ENCODE data around the gene RALY. TPM values are rescaled to one million over a fixed set of nuclear protein-coding genes. Genes with fewer than 3 reads are reported as not detected.

The RALY gene
- total RNA-seq (100 to 1,000 TPM in 7 of 9 donors, 10 to 100 TPM in 2; 99.2 to 148 (median 106) TPM), polyA plus RNA-seq (100 to 1,000 TPM; 130 to 210 TPM)
- long read RNA-seq, donor 1, full-length matches to known transcripts: 168 of 197 reads
- long read RNA-seq, donor 1, partial matches to known transcripts: 16 of 197 reads
- long read RNA-seq, donor 1, other reads (novel, unspliced or antisense): 13 of 197 reads
- long read RNA-seq, donor 2, full-length matches to known transcripts: 172 of 207 reads
- long read RNA-seq, donor 2, partial matches to known transcripts: 20 of 207 reads
- long read RNA-seq, donor 2, other reads (novel, unspliced or antisense): 15 of 207 reads
- long read RNA-seq, donor 3, full-length matches to known transcripts: 191 of 225 reads
- long read RNA-seq, donor 3, partial matches to known transcripts: 13 of 225 reads
- long read RNA-seq, donor 3, other reads (novel, unspliced or antisense): 21 of 225 reads

DNA sequence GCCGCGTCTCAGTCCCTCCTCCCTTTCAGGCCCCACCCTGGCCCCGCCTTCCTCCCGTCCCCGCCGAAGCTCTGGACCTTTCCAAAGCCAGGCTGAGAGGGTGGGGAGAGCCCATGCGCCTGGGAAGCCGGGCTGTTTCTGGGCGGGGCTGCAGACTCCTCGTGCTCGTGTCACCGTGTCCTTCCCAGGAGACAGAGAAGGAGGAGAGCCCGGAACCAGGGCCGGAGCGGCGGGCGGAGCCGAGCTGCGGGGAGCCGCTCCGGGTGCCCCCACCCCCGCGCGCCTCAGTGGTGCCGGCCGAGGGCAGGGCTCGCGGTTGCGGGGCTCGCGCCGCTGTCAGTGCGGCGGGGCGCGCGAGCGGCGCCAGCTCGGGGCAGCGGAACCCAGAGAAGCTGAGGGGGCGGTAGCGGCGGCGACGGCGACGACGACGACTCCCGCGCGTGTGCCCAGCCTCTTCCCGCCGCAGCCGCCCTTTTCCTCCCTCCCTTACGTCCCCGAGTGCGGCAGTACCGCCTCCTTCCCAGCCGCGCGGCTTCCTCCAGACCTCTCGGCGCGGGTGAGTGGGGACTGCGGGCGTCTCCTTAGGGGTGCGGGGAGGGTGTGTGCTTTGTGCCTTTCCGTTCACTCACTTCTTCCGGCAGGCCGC, at the start of gene RALY:
Gene RALY, plus strand, starts transcription at position 336 of the 646 bp plus-strand sequence. CDS start 78,164 bp downstream, outside the sequence.
- DNase-seq: peak in 3 of 5 donors; percentile 99
- no peaks in the 10 kb centered on the region for H3K9me3 ChIP-seq
- peak; percentile 79 to 91 for TF ChIP-seq POLR2A (IDR thresholded peaks at IDR 0.05)
- TF ChIP-seq CTCF (IDR thresholded peaks at IDR 0.05): no peak
- no peaks in the 10 kb centered on the region for H3K27me3 ChIP-seq
- intact Hi-C loops (cut with DNase I): loop anchor here (1.0 to 10.0 kb wide), 16 partner anchors 44 to 309 kb away; partner anchors contain the start of genes CHMP4B (in 3 of the 10), EIF2S2 (in 2 of the 10), E2F1 (in 1 of the 10) and ZNF341 (in 1 of the 10)
- peak within 1 kb of the TSS; percentile 97 to 99 (median 99) for H3K27ac ChIP-seq
- peak within 1 kb of the TSS; percentile 74 to 98 (median 90) for H3K4me3 ChIP-seq
- WGBS, 4 donors: 0 to 1% (median 0%) methylated on average over 7 to 72 of the region's 72 CpGs
- ATAC-seq: peak; percentile 91 to 94 (median 93)
- no peaks in the 10 kb centered on the region for H3K36me3 ChIP-seq
- peaks cover 0 to 63% (median 44%) of the 10 kb centered on the region in 12 donors for H3K4me1 ChIP-seq

- intact Hi-C loops (cut with DNase I): loop anchor here in 2 of 10 donors (5.0 kb wide), 1 partner anchor 122 kb away; no protein-coding TSS in a partner anchor
- TF ChIP-seq CTCF (IDR thresholded peaks at IDR 0.05): no peak
- no peak for TF ChIP-seq POLR2A (IDR thresholded peaks at IDR 0.05)
- 70 to 80% (median 71%) methylated on average over 5 of the region's 5 CpGs for WGBS, 4 donors
Measured at GRCh38 chr20:33944914-33945313, 48.8 kb upstream of the RALY start.

DNA sequence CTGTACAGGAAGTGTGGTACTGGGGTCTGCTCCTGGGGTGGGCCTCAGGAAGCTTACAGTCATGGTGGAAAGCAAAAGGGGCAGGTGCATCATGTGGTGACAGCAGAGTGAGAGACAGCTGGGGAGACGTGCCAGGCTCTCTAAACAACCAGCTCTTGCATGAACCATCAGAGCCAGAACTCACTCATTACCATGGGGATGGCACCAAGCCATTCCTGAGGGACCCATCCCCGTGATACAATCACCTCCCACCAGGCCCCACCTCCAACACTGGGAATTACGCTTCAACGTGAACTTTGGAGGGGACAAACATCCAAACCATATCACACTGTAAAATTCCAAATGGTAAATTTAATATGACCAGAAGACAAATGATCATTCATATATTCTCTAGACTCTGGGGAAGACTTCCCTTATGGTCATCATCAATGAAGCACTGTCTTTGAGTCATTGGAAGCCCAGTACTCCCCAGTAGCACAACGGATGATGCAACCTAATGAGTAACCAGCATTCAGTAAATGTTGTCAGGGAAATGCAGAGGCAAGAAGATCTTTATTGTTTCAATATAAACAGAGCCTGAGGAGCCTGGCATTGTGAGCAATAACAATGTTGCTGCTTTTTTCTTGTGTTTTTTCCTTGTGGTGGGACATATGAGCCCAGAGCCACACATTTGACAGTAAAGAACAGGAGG, 48.2 kb upstream of the RALY start:
- WGBS, 4 donors: 81 to 88% (median 85%) methylated on average over 5 of the region's 5 CpGs
- Histone ChIP-seq H3K27me3 (no peaks in the 10 kb centered on the region), H3K36me3 (no peaks in the 10 kb centered on the region), H3K4me3 (no peak overlapping the region), H3K9me3 (peaks cover 0 to 32% (median 16%) of the 10 kb centered on the region in 12 donors), H3K4me1 (no peaks in the 10 kb centered on the region), H3K27ac (no peak overlapping the region)
- ATAC-seq (no peak), DNase-seq (no peak)
- intact Hi-C loops (cut with DNase I): loop anchor here in 2 of 10 donors (5.0 kb wide), 1 partner anchor 122 kb away; no protein-coding TSS in a partner anchor
- no peak for TF ChIP-seq POLR2A (IDR thresholded peaks at IDR 0.05)
- no peak for TF ChIP-seq CTCF (IDR thresholded peaks at IDR 0.05)

More at GRCh38 chr20:33944914-33945313, 48.8 kb upstream of the RALY start:
- DNase-seq (no peak), ATAC-seq (no peak)
- H3K4me1 ChIP-seq: no peaks in the 10 kb centered on the region
- peaks cover 0 to 26% (median 16%) of the 10 kb centered on the region in 12 donors for H3K9me3 ChIP-seq
- no peak overlapping the region for H3K27ac ChIP-seq
- H3K4me3 ChIP-seq: no peak overlapping the region
- H3K36me3 ChIP-seq: no peaks in the 10 kb centered on the region
- H3K27me3 ChIP-seq: no peaks in the 10 kb centered on the region

All from heart left ventricle (tissue), 16 donors.